ENCODE data around the gene ATP2B2. TPM values are rescaled to one million over a fixed set of nuclear protein-coding genes. Genes with fewer than 3 reads are reported as not detected.

The ATP2B2 gene
- total and polyA plus RNA-seq, 8 donors = 0.11 to 0.75 (median 0.21) TPM

- Histone ChIP-seq H3K27me3 (no peaks in the 10 kb centered on the region), H3K4me1 (no peaks in the 10 kb centered on the region), H3K27ac (no peak overlapping the region), H3K9me3 (no peaks in the 10 kb centered on the region), H3K4me3 (no peak overlapping the region), H3K36me3 (no peaks in the 10 kb centered on the region)
- TF ChIP-seq CTCF (IDR thresholded peaks at IDR 0.05) = no peak
- FAIRE-seq = no peak
- WGBS, 2 donors = 68 to 80% methylated on average over 7 of the region's 7 CpGs
- intact Hi-C loops (cut with DNase I) = no loop called here
- ATAC-seq = no peak
- DNase-seq = no peak
Measured at GRCh38 chr3:10524270-10524669, 18.9 kb upstream of the ATP2B2 start.

- no peak overlapping the region for H3K27ac ChIP-seq
- ATAC-seq (no peak), FAIRE-seq (no peak), DNase-seq (no peak)
- H3K36me3 ChIP-seq = no peaks in the 10 kb centered on the region
- no peak for TF ChIP-seq CTCF (IDR thresholded peaks at IDR 0.05)
- no peak overlapping the region for H3K4me3 ChIP-seq
- WGBS, 2 donors = 65 to 73% methylated on average over 5 of the region's 5 CpGs
- no peaks in the 10 kb centered on the region for H3K27me3 ChIP-seq
- no peaks in the 10 kb centered on the region for H3K9me3 ChIP-seq
- intact Hi-C loops (cut with DNase I) = no loop called here
- no peaks in the 10 kb centered on the region for H3K4me1 ChIP-seq
Measured at GRCh38 chr3:10523561-10523960, 18.2 kb upstream of the ATP2B2 start.

- no peak for FAIRE-seq
- H3K4me3 ChIP-seq = no peak overlapping the region
- H3K4me1 ChIP-seq = no peaks in the 10 kb centered on the region
- WGBS, 2 donors = 77 to 78% methylated on average over 3 of the region's 3 CpGs
- peak in 1 of 6 donors; percentile 14 for DNase-seq
- no peak for ATAC-seq
- no peak overlapping the region for H3K27ac ChIP-seq
- H3K36me3 ChIP-seq = no peaks in the 10 kb centered on the region
- H3K27me3 ChIP-seq = no peaks in the 10 kb centered on the region
- H3K9me3 ChIP-seq = no peaks in the 10 kb centered on the region
- no peak for TF ChIP-seq CTCF (IDR thresholded peaks at IDR 0.05)
- intact Hi-C loops (cut with DNase I) = no loop called here
Measured at GRCh38 chr3:10522646-10523303, 17.4 kb upstream of the ATP2B2 start.

GRCh38 chr3:10521772-10522441, 16.5 kb upstream of the ATP2B2 start:
- Histone ChIP-seq H3K4me1 (no peaks in the 10 kb centered on the region), H3K4me3 (no peak overlapping the region), H3K27ac (no peak overlapping the region), H3K9me3 (no peaks in the 10 kb centered on the region), H3K36me3 (no peaks in the 10 kb centered on the region), H3K27me3 (no peaks in the 10 kb centered on the region)
- WGBS, 2 donors = 69% methylated on average over 6 of the region's 6 CpGs
- DNase-seq (peak in 1 of 6 donors; percentile 9), ATAC-seq (no peak), FAIRE-seq (no peak)
- TF ChIP-seq CTCF (IDR thresholded peaks at IDR 0.05) = no peak
- intact Hi-C loops (cut with DNase I) = no loop called here

GRCh38 chr3:10520072-10520471, 14.7 kb upstream of the ATP2B2 start:
- DNase-seq (peak in 1 of 6 donors; percentile 9), FAIRE-seq (no peak), ATAC-seq (no peak)
- WGBS, 2 donors = 88 to 96% methylated on average over 4 of the region's 4 CpGs
- Histone ChIP-seq H3K36me3 (no peaks in the 10 kb centered on the region), H3K27ac (no peak overlapping the region), H3K4me3 (no peak overlapping the region), H3K9me3 (no peaks in the 10 kb centered on the region), H3K4me1 (no peaks in the 10 kb centered on the region), H3K27me3 (no peaks in the 10 kb centered on the region)
- no peak for TF ChIP-seq CTCF (IDR thresholded peaks at IDR 0.05)
- intact Hi-C loops (cut with DNase I) = no loop called here

Measured in pancreas (tissue), 10 donors.